Measurements from ENCODE around the gene SLC35F1.
A peak's percentile ranks its signal among the peaks of the same experiment; 100 is the strongest.

The SLC35F1 gene

GRCh38 chr6:118252474-118252873, 345.4 kb downstream of the SLC35F1 start:
- no peak for DNase-seq
- H3K4me3 ChIP-seq (ENCODE audit: low read depth, low read length), result no peak overlapping the region
- H3K9me3 ChIP-seq, result no peaks in the 10 kb centered on the region
- H3K4me1 ChIP-seq, result no peaks in the 10 kb centered on the region
- TF ChIP-seq, protein P1, sequence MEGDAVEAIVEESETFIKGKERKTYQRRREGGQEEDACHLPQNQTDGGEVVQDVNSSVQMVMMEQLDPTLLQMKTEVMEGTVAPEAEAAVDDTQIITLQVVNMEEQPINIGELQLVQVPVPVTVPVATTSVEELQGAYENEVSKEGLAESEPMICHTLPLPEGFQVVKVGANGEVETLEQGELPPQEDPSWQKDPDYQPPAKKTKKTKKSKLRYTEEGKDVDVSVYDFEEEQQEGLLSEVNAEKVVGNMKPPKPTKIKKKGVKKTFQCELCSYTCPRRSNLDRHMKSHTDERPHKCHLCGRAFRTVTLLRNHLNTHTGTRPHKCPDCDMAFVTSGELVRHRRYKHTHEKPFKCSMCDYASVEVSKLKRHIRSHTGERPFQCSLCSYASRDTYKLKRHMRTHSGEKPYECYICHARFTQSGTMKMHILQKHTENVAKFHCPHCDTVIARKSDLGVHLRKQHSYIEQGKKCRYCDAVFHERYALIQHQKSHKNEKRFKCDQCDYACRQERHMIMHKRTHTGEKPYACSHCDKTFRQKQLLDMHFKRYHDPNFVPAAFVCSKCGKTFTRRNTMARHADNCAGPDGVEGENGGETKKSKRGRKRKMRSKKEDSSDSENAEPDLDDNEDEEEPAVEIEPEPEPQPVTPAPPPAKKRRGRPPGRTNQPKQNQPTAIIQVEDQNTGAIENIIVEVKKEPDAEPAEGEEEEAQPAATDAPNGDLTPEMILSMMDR (IDR thresholded peaks at IDR 0.05; ENCODE audit: low read depth, low read length), result 0 out of 2 replicates have a peak, but pooled peaks have one; percentile 13
- H3K27me3 ChIP-seq, result no peaks in the 10 kb centered on the region
- H3K36me3 ChIP-seq, result no peaks in the 10 kb centered on the region

GRCh38 chr6:118253741-118254140, 346.7 kb downstream of the SLC35F1 start:
- H3K4me3 ChIP-seq (ENCODE audit: low read depth, low read length), result no peak overlapping the region
- no peaks in the 10 kb centered on the region for H3K4me1 ChIP-seq
- H3K9me3 ChIP-seq, result no peaks in the 10 kb centered on the region
- no peaks in the 10 kb centered on the region for H3K27me3 ChIP-seq
- no peak for DNase-seq
- no peaks in the 10 kb centered on the region for H3K36me3 ChIP-seq
- TF ChIP-seq, protein P1 (IDR thresholded peaks at IDR 0.05; ENCODE audit: low read depth, low read length), result no peak

DNA sequence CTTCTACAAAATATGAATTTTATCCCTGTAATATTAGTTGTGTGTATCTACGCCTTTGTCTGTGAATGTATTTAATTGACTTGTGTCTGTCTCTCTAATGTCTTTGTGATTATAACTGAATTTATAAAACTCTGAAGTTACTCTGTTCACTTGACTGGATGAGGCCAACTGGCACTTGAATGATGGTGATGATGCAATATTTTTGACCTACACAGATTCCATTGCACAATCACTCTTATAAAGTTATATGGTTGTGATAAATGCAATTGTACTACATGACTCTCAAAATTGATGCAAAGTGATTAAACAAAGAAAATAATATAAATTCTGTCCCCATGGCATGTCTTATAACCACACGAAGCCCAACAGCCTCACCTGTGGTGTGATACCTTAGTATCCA, 353.8 kb downstream of the SLC35F1 start:
- TF ChIP-seq, protein P1 (IDR thresholded peaks at IDR 0.05; ENCODE audit: low read depth, low read length), result no peak
- no peaks in the 10 kb centered on the region; the same call in 1 of the 2 replicates for H3K4me1 ChIP-seq
- H3K4me3 ChIP-seq (ENCODE audit: low read depth, low read length), result no peak overlapping the region
- no peaks in the 10 kb centered on the region for H3K9me3 ChIP-seq
- no peaks in the 10 kb centered on the region for H3K36me3 ChIP-seq
- H3K27me3 ChIP-seq, result no peaks in the 10 kb centered on the region
- no peak for DNase-seq

DNA sequence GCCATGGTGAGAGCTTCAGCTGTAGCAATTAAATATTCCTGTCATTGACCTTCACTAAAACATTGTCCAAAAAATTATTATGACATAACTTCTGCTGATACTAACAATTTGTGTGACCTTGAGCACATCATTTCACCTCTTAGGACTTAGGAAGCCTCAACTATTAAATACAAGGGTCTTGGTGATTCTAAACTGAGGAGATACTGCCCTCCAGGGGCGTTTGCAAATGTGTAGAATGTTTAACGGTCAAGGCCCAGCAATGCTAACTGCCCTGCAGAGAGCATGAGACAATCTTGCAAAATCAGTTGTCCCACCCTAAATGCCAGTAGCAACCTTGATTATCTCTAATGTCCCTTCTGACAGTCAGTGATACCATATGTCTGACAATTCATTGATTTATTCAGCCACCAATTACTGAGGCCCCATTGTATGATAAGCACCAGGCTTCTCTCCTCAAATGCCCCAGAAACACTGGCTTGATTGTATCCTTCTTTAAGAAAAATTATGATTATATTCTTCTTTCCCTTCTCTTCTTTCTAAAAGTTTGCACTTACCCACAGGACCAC, 356.9 kb downstream of the SLC35F1 start:
- peak; percentile 54 for DNase-seq
- H3K27me3 ChIP-seq, result no peaks in the 10 kb centered on the region
- H3K4me3 ChIP-seq (ENCODE audit: low read depth, low read length), result no peak overlapping the region
- TF ChIP-seq, protein P1 (IDR thresholded peaks at IDR 0.05; ENCODE audit: low read depth, low read length), result peak; percentile 76
- no peaks in the 10 kb centered on the region for H3K36me3 ChIP-seq
- no peaks in the 10 kb centered on the region; the same call in 1 of the 2 replicates for H3K4me1 ChIP-seq
- no peaks in the 10 kb centered on the region for H3K9me3 ChIP-seq

DNA sequence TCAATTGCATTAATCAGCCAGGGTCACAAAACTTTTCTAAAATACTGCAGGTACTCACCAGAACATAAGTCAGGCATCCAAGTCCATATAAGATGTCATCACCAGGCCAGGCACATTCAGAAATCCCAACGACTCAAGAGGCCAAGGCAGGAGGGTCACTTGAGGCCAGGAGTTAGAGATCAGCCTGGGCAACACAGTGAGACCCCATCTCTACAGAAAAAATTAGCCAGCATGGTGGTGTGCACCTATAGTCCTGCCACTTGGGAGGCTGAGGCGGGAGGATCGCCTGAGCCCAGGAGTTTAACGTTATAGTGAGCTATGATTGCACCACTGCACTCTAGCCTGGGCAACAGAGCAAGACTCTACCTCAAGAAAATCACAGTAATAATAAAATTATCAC, 362.6 kb downstream of the SLC35F1 start:
- Histone ChIP-seq H3K9me3 (no peaks in the 10 kb centered on the region), H3K36me3 (no peaks in the 10 kb centered on the region), H3K27me3 (no peaks in the 10 kb centered on the region), H3K4me3 (ENCODE audit: low read depth, low read length) (no peak overlapping the region), H3K4me1 (no peaks in the 10 kb centered on the region)
- TF ChIP-seq, protein P1 (IDR thresholded peaks at IDR 0.05; ENCODE audit: low read depth, low read length), result no peak
- no peak for DNase-seq

GRCh38 chr6:118277631-118278030, 370.6 kb downstream of the SLC35F1 start:
- H3K4me3 ChIP-seq (ENCODE audit: low read depth, low read length), result no peak overlapping the region
- no peaks in the 10 kb centered on the region for H3K27me3 ChIP-seq
- H3K4me1 ChIP-seq, result peaks cover 6% of the 10 kb centered on the region; the same call in 1 of the 2 replicates
- no peak for DNase-seq
- TF ChIP-seq, protein P1 (IDR thresholded peaks at IDR 0.05; ENCODE audit: low read depth, low read length), result no peak
- no peaks in the 10 kb centered on the region for H3K9me3 ChIP-seq
- no peaks in the 10 kb centered on the region for H3K36me3 ChIP-seq
